K562 (cell line): ENCODE results near the gene ZNF691. TPM values are rescaled to one million over a fixed set of nuclear protein-coding genes. Genes with fewer than 3 reads are reported as not detected.
A peak's percentile ranks its signal among the peaks of the same experiment; 100 is the strongest.

Experiments
- CAMTA2 ChIP-seq: fragments of 250-450 bp; sonication (Bioruptor Pico); conservative IDR thresholded peaks from 2 replicates; pipeline ENCODE4 v1.5.1; 2022
- CHD1 ChIP-seq: fragments of 200-600 bp; sonication (generic); IDR thresholded peaks from one replicate; pipeline ENCODE4 v1.6.1; 2012; ENCODE audit warnings: mild to moderate bottlenecking, moderate library complexity, low read length, inconsistent platforms
- NELFE ChIP-seq: IDR thresholded peaks from 2 replicates; pipeline ENCODE4 v1.6.1; 2011; ENCODE audit warnings: mild to moderate bottlenecking; ENCODE audit not compliant: insufficient read depth, insufficient read length
- SIRT6 ChIP-seq: IDR thresholded peaks from one replicate; pipeline ENCODE4 v1.6.1; 2012; ENCODE audit warnings: low read depth, mild to moderate bottlenecking, control low read depth, inconsistent platforms, low read length, moderate library complexity
- SMAD2 ChIP-seq: fragments of 150-350 bp; IDR thresholded peaks from 2 replicates; pipeline ENCODE4 v1.6.1; 2014; ENCODE audit warnings: low read depth, mild to moderate bottlenecking, low read length
- STAT5B ChIP-seq: fragments of 250-450 bp; sonication (Bioruptor Pico); IDR thresholded peaks from 2 replicates; pipeline ENCODE4 v1.8.0; 2021; ENCODE audit warnings: mild to moderate bottlenecking, inconsistent platforms
- TAF15 ChIP-seq: fragments of 200-400 bp; formaldehyde crosslinking; IDR thresholded peaks from 2 replicates; pipeline ENCODE4 v1.6.1; 2017; ENCODE audit warnings: mild to moderate bottlenecking, low read depth, low read length, moderate library complexity
- TBL1XR1 ChIP-seq, 2 experiments: IDR thresholded peaks; 2 replicates each; pipeline ENCODE4 v1.6.1; 2012; ENCODE audit warnings: improper control_type of control experiment in 2 of 2, low read length in 2 of 2, mild to moderate bottlenecking in 1 of 2
- YBX1 ChIP-seq: fragments of 450-650 bp; IDR thresholded peaks from 2 replicates; pipeline ENCODE4 v1.7.1; 2016; ENCODE audit warnings: mild to moderate bottlenecking
- ZBTB1 ChIP-seq: sonication (generic); formaldehyde crosslinking; IDR thresholded peaks from 2 replicates; pipeline ENCODE4 v1.8.1; 2023; ENCODE audit warnings: missing genetic modification reagents, low read depth, mild to moderate bottlenecking, borderline replicate concordance
- ZNF354B ChIP-seq: fragments of 250-450 bp; sonication (Bioruptor Pico); IDR thresholded peaks from 2 replicates; pipeline ENCODE4 v1.4.0; 2020
- polyA plus RNA-seq, 8 experiments: library from polyadenylated mRNA; depleted of rRNA in 4 of 8; stranded (reverse) in 5 of 8; unstranded in 3 of 8; fragments of >200 nt; fragmentation: Nextera tagmentation in 2 of 8; fragmentation: Illumina TruSeq in 1 of 8; extraction: Ambion mirVana in 2 of 8; extraction: Trizol in 1 of 8; gene quantifications; 2 replicates each; pipeline versions ENCODE4 v1.2.1 to v1.2.3, GENCODE V29; 2011 to 2014; ENCODE audit warnings: inconsistent platforms in 1 of 8, missing spikeins in 1 of 8
- total RNA-seq, 7 experiments: library from RNA; depleted of rRNA in 6 of 7; stranded (reverse); fragments of >200 nt in 6 of 7; fragmentation: Illumina TruSeq in 2 of 7; extraction: Trizol in 2 of 7; gene quantifications; 2 replicates each; pipeline versions ENCODE4 v1.2.1 to v1.2.3, GENCODE V29; 2011 to 2021; ENCODE audit warnings: low replicate concordance in 1 of 7
- TF ChIP-seq, protein P1 (sequence below): sonication (generic); formaldehyde crosslinking; IDR thresholded peaks from 2 replicates; pipeline ENCODE4 v1.9.0; 2022; ENCODE audit warnings: mild to moderate bottlenecking, missing genetic modification reagents
- TF ChIP-seq, protein P2 (sequence below): sonication (generic); formaldehyde crosslinking; IDR thresholded peaks from 2 replicates; pipeline ENCODE4 v1.8.0; 2022; ENCODE audit warnings: mild to moderate bottlenecking, missing genetic modification reagents
- TF ChIP-seq, protein P3 (sequence below): fragments of 250-450 bp; sonication (Bioruptor Pico); IDR thresholded peaks from 2 replicates; pipeline ENCODE4 v1.8.0; 2022; ENCODE audit warnings: inconsistent platforms, mild to moderate bottlenecking, moderate library complexity, borderline replicate concordance
- TF ChIP-seq, protein P4 (sequence below), 3 experiments: fragments of 200-800 bp in 1 of 3; sonication (Bioruptor generic) in 1 of 3; sonication (generic) in 1 of 3; formaldehyde crosslinking in 1 of 3; IDR thresholded peaks; 2 replicates each; pipeline versions ENCODE4 v1.6.1 to v1.8.0; 2016 to 2022; ENCODE audit warnings: mild to moderate bottlenecking in 2 of 3, missing compliant biosample characterization in 2 of 3, missing genetic modification characterization in 2 of 3, missing genetic modification reagents in 1 of 3
- TF ChIP-seq, protein P5 (sequence below): sonication (generic); formaldehyde crosslinking; IDR thresholded peaks from 2 replicates; pipeline ENCODE4 v1.8.1; 2023; ENCODE audit warnings: mild to moderate bottlenecking, missing genetic modification reagents

ZNF691 gene
- total and polyA plus RNA-seq, 9 of the 15 experiments (the other 6 are each of a cell fraction or from before 2014, with no cell fraction given) = 10.7 to 30.4 (median 14.8) TPM

DNA sequence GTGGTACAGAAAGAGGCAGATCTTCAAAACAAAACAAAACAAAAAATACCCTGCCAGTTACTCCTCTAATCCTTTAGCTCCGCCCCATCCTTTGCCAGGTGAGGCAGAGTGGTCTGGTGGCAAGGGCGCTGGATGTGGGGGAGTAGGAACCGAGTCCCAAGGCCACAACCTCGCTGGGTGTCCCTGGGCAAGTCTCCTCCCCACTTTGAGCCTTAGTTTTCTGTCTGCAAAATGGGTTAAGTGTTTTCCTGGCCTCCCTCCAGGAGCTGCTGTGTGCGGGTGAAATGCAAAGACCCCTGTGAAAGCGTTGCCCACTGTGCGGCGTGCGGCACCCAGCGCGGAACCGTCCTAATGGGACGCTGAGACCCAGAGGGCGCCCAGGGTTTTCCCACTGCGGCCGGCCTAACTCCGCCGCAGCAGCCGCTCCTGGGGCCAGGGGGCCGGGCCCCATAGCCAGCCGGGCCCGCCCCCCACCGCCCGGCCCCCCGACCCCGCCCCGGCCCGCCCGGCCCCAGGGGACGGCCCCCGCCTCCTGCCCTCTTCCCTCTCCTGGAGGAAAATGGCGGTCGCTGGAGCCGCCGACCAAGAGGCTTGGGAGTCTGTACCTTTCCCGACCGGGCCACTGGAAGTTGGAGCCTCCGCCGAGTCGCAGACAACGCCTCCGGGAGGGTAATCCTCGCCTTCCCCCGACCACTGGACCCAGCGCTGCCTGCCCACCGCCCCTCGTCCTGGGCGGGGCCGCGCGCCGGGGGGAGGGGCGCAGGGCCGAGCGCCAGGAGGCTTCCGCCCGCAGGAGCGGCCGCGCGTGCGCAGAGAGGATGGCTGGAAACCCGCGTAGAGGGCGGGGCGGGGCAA, 29.6 kb upstream of the ZNF691 start, which contains the start of the genes ERMAP and SVBP (continued):
- TF ChIP-seq ZNF354B (CRISPR knock-in tag) (no peak), YBX1 (no peak), SIRT6 (no peak), TAF15 (no peak), ZBTB1 (CRISPR knock-in tag) (no peak), TBL1XR1 (IDR thresholded peaks at IDR 0.05; ENCODE audit: low read length in 2 of 2) (peak; percentile 29 to 69; a peak in 1 of 4 replicates), CHD1 (no peak), STAT5B (no peak), CAMTA2 (no peak), SMAD2 (no peak), NELFE (no peak)
- TF ChIP-seq, protein P1, sequence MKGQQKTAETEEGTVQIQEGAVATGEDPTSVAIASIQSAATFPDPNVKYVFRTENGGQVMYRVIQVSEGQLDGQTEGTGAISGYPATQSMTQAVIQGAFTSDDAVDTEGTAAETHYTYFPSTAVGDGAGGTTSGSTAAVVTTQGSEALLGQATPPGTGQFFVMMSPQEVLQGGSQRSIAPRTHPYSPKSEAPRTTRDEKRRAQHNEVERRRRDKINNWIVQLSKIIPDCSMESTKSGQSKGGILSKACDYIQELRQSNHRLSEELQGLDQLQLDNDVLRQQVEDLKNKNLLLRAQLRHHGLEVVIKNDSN (CRISPR knock-in tag) = no peak
- TF ChIP-seq, protein P2, sequence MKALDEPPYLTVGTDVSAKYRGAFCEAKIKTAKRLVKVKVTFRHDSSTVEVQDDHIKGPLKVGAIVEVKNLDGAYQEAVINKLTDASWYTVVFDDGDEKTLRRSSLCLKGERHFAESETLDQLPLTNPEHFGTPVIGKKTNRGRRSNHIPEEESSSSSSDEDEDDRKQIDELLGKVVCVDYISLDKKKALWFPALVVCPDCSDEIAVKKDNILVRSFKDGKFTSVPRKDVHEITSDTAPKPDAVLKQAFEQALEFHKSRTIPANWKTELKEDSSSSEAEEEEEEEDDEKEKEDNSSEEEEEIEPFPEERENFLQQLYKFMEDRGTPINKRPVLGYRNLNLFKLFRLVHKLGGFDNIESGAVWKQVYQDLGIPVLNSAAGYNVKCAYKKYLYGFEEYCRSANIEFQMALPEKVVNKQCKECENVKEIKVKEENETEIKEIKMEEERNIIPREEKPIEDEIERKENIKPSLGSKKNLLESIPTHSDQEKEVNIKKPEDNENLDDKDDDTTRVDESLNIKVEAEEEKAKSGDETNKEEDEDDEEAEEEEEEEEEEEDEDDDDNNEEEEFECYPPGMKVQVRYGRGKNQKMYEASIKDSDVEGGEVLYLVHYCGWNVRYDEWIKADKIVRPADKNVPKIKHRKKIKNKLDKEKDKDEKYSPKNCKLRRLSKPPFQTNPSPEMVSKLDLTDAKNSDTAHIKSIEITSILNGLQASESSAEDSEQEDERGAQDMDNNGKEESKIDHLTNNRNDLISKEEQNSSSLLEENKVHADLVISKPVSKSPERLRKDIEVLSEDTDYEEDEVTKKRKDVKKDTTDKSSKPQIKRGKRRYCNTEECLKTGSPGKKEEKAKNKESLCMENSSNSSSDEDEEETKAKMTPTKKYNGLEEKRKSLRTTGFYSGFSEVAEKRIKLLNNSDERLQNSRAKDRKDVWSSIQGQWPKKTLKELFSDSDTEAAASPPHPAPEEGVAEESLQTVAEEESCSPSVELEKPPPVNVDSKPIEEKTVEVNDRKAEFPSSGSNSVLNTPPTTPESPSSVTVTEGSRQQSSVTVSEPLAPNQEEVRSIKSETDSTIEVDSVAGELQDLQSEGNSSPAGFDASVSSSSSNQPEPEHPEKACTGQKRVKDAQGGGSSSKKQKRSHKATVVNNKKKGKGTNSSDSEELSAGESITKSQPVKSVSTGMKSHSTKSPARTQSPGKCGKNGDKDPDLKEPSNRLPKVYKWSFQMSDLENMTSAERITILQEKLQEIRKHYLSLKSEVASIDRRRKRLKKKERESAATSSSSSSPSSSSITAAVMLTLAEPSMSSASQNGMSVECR (CRISPR knock-in tag) = peak; percentile 40; the same call in 1 of the 2 replicates
- TF ChIP-seq, protein P3, sequence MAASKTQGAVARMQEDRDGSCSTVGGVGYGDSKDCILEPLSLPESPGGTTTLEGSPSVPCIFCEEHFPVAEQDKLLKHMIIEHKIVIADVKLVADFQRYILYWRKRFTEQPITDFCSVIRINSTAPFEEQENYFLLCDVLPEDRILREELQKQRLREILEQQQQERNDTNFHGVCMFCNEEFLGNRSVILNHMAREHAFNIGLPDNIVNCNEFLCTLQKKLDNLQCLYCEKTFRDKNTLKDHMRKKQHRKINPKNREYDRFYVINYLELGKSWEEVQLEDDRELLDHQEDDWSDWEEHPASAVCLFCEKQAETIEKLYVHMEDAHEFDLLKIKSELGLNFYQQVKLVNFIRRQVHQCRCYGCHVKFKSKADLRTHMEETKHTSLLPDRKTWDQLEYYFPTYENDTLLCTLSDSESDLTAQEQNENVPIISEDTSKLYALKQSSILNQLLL (CRISPR knock-in tag) = no peak
- TF ChIP-seq, protein P4, sequence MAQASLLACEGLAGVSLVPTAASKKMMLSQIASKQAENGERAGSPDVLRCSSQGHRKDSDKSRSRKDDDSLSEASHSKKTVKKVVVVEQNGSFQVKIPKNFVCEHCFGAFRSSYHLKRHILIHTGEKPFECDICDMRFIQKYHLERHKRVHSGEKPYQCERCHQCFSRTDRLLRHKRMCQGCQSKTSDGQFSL (CRISPR knock-in tag; IDR thresholded peaks at IDR 0.05) = no peak
- TF ChIP-seq, protein P4 (tag; IDR thresholded peaks at IDR 0.05) = no peak
- TF ChIP-seq, protein P5, sequence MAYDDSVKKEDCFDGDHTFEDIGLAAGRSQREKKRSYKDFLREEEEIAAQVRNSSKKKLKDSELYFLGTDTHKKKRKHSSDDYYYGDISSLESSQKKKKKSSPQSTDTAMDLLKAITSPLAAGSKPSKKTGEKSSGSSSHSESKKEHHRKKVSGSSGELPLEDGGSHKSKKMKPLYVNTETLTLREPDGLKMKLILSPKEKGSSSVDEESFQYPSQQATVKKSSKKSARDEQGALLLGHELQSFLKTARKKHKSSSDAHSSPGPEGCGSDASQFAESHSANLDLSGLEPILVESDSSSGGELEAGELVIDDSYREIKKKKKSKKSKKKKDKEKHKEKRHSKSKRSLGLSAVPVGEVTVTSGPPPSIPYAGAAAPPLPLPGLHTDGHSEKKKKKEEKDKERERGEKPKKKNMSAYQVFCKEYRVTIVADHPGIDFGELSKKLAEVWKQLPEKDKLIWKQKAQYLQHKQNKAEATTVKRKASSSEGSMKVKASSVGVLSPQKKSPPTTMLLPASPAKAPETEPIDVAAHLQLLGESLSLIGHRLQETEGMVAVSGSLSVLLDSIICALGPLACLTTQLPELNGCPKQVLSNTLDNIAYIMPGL = 0 out of 2 replicates have a peak, but pooled peaks have one; percentile 12
